Body of pancreas (tissue), 4 donors: ENCODE measurements around the gene TEX2. TPM values are rescaled to one million over a fixed set of nuclear protein-coding genes. Genes with fewer than 3 reads are reported as not detected.

Source experiments
- ATAC-seq: fragments of 150-250 bp; one replicate; pipeline ENCODE4 v1.9.1; 2016
- DNase-seq, 4 donors: peaks; one replicate each; pipeline ENCODE4 v3.0.0-alpha.2; 2019
- H3K27ac ChIP-seq, 4 donors: fragments of 200-600 bp; sonication (generic); 1 replicate in 3 of 4; 2 replicates in 1 of 4; pipeline versions ENCODE4 v1.5.1 to v1.6.1; 2016 to 2019; ENCODE audit warnings: mild to moderate bottlenecking in 1 of 4, mixed read lengths in 1 of 4, moderate library complexity in 1 of 4
- H3K27me3 ChIP-seq, 2 donors: fragments of 200-600 bp; sonication (generic); one replicate each; pipeline ENCODE4 v1.6.0; 2016; ENCODE audit warnings: mild to moderate bottlenecking in 1 of 2
- H3K36me3 ChIP-seq, 2 donors: fragments of 200-600 bp; sonication (generic); replicated peaks in 1 of 2; 2 replicates each; pipeline ENCODE4 v1.5.1; 2016; ENCODE audit warnings: low read depth in 2 of 2; ENCODE audit not compliant: insufficient read depth in 1 of 2
- H3K4me1 ChIP-seq: fragments of 200-600 bp; sonication (generic); one replicate; pipeline ENCODE4 v1.6.0; 2016
- H3K4me3 ChIP-seq, 2 donors: fragments of 200-600 bp; sonication (generic); 1 replicate in 1 of 2; 2 replicates in 1 of 2; pipeline ENCODE4 v1.5.1; 2016 to 2019
- H3K9me3 ChIP-seq, 3 donors: fragments of 200-600 bp; sonication (generic); 1 replicate in 2 of 3; 2 replicates in 1 of 3; pipeline ENCODE4 v1.5.1; 2016
- CTCF ChIP-seq, 7 experiments: fragments of 450-650 bp in 4 of 7; fragments of 200-600 bp in 3 of 7; sonication (generic) in 3 of 7; IDR thresholded peaks; one replicate each; pipeline ENCODE4 v1.5.1; 2016 to 2019; ENCODE audit warnings: antibody characterized with exemption in 7 of 7
- POLR2A ChIP-seq, 3 donors: fragments of 450-650 bp; IDR thresholded peaks; one replicate each; pipeline ENCODE4 v1.6.1; 2016; ENCODE audit warnings: antibody characterized with exemption in 3 of 3, mild to moderate bottlenecking in 2 of 3
- WGBS, 2 donors: methylation state at CpG; one replicate each; pipeline ENCODE4 v1.1.5; 2017; 5-methylcytosine and 5-hydroxymethylcytosine counted together
- intact Hi-C: fragments of 100-400 bp; cut with DNase I; formaldehyde crosslinking; loops from one replicate; pipeline ENCODE4 v1.15.1; 2023
- total RNA-seq, 2 donors: library from RNA; depleted of rRNA; stranded (reverse); fragments of >200 nt; gene quantifications; one replicate each; pipeline ENCODE4 v1.1.0, GENCODE V29; 2016

Gene TEX2
- total RNA-seq, 2 donors from 2014 or later: 36.1 to 82.1 TPM

DNA sequence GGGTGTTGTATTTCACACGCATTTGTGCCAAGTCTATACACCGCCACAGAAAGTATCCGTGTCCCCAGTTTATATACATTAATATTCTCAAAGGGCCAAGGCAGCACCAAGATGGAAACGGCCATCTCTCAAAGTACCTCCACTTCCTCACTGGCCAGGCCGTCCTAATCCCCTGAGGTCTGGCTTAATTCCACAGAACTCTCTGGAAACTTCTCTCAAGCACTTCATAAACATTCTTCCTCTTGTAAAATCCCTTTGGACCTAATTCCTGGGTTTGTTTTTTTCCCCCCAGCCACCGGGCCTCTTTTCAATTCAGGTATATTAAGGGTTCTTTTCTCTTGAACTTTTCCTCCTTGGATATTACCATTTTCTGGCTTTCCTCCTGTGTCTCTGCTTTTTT is 128.1 kb downstream of the TEX2 start:
- no peak overlapping the region for H3K4me3 ChIP-seq
- intact Hi-C loops: loop anchor here (5.0 kb wide), 2 partner anchors 108 to 223 kb away; partner anchors contain the start of gene CSHL1
- no peak for TF ChIP-seq CTCF (IDR thresholded peaks at IDR 0.05)
- no peak for TF ChIP-seq POLR2A (IDR thresholded peaks at IDR 0.05)
- 32% methylated on average over 6 of the region's 6 CpGs for WGBS, 2 donors
- ATAC-seq (no peak), DNase-seq (no peak)
- peaks cover 6% of the 10 kb centered on the region for H3K4me1 ChIP-seq
- H3K36me3 ChIP-seq: no peaks in the 10 kb centered on the region
- H3K27ac ChIP-seq: peak overlapping the region in 2 of 4 donors; percentile 3 to 56
- no peaks in the 10 kb centered on the region for H3K27me3 ChIP-seq
- H3K9me3 ChIP-seq: no peaks in the 10 kb centered on the region

DNA sequence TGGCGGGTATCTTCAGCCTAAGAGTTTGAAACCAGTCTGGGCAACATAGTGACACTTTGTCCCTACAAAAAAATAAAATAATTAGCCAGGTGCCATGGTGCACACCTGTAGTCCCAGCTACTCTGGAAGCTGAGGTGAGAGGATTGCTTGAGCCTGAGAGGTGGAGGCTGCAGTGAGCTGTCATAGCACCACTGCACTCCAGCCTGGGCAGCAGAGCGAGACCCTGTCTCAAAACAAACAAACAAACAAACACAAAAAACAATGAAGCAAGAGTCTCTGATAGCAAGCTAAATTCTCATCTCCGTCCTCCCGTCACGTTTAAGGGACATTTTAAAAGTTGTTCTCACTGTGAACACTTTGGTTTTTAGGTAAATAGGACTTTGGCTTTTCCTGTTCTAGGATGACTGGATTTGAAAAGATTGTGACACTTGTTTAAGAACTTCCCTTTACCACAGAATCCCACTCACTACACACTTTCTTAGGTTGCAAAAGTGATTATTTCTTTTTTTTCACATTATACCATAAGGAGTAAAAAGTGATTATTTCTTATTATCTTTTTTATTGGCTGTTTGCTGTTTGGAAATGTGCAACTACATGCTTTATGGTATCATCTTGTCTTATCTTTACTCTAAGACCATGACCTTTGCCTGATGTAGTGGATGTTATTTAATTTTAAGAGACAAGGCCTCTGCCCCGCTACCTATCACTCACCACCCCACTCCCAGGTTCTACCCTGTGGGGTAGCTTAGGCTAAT is 128.7 kb downstream of the TEX2 start:
- Histone ChIP-seq H3K4me1 (peaks cover 6% of the 10 kb centered on the region), H3K36me3 (no peaks in the 10 kb centered on the region), H3K4me3 (no peak overlapping the region), H3K9me3 (no peaks in the 10 kb centered on the region), H3K27ac (peak overlapping the region in 2 of 4 donors; percentile 3 to 56), H3K27me3 (no peaks in the 10 kb centered on the region)
- intact Hi-C loops: no loop called here
- DNase-seq (no peak), ATAC-seq (no peak)
- WGBS, 2 donors: 55 to 66% methylated on average over 6 of the region's 6 CpGs
- TF ChIP-seq CTCF (IDR thresholded peaks at IDR 0.05): no peak
- TF ChIP-seq POLR2A (IDR thresholded peaks at IDR 0.05): no peak

DNA sequence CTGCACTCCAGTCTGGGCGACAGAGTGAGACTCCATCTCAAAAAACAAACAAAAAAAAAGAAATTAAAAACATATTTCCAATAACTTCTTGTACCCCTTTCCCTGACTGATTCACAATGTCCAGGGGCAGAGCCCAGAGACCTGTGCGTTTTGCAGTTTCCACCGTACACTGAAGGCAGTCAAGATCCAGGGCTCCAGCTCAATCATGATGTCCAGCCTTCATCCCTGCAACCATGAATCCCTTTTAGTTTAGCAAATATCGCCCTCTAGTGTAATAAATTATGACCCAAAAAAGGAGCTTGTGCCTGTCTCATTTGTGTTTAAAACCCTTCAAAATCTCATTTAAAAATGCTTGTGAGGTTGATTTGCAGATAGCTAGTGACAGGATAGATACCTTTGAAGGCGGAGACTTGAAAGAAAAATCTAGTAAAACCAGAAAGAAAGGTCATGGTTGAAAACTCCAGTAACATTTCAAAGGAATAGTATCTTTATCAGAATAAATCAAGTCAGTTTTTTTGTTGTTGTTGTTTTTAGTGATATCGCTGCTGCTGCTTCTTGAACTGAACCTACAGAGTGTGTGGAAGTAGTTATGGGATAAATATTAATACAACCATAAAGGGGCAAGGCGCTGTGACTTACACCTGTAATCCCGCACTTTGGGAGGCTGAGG is 129.4 kb downstream of the TEX2 start:
- no peaks in the 10 kb centered on the region for H3K36me3 ChIP-seq
- TF ChIP-seq CTCF (IDR thresholded peaks at IDR 0.05): peak; percentile 41 to 88 (median 78)
- no peak for TF ChIP-seq POLR2A (IDR thresholded peaks at IDR 0.05)
- H3K4me3 ChIP-seq: no peak overlapping the region
- no peaks in the 10 kb centered on the region for H3K27me3 ChIP-seq
- H3K27ac ChIP-seq: no peak overlapping the region
- intact Hi-C loops: no loop called here
- H3K4me1 ChIP-seq: peaks cover 6% of the 10 kb centered on the region
- no peaks in the 10 kb centered on the region for H3K9me3 ChIP-seq
- WGBS, 2 donors: 38 to 40% methylated on average over 8 of the region's 8 CpGs
- DNase-seq (peak; percentile 35 to 64 (median 45)), ATAC-seq (no peak)

GRCh38 chr17:64131606-64132270 is 131.3 kb downstream of the TEX2 start:
- peaks cover 20% of the 10 kb centered on the region for H3K4me1 ChIP-seq
- no peaks in the 10 kb centered on the region for H3K27me3 ChIP-seq
- no peaks in the 10 kb centered on the region for H3K9me3 ChIP-seq
- no peak overlapping the region for H3K27ac ChIP-seq
- DNase-seq: no peak
- TF ChIP-seq CTCF (IDR thresholded peaks at IDR 0.05): no peak
- TF ChIP-seq POLR2A (IDR thresholded peaks at IDR 0.05): no peak
- no peak for ATAC-seq
- no peak overlapping the region for H3K4me3 ChIP-seq
- intact Hi-C loops: no loop called here
- WGBS, 2 donors: 90 to 95% methylated on average over 5 of the region's 5 CpGs
- H3K36me3 ChIP-seq: no peaks in the 10 kb centered on the region
